Cardiac septum (tissue), 1 donor: ENCODE results near the gene SNRNP40. TPM values are rescaled to one million over a fixed set of nuclear protein-coding genes. Genes with fewer than 3 reads are reported as not detected.

ENCODE experiments used
- DNase-seq: peaks from one replicate; pipeline ENCODE4 v3.0.0-alpha.2; 2020; ENCODE audit warnings: low spot score
- intact Hi-C: fragments of 100-400 bp; cut with DNase I; formaldehyde crosslinking; loops from one replicate; pipeline ENCODE4 v1.14.0; 2022
- total RNA-seq: library from RNA; stranded (reverse); fragmentation: NEBNext Ultra II Directional; extraction: Animal tissue kit (Norgen Biotek cat#: 25700); gene quantifications from one replicate; pipeline ENCODE4 v1.2.1, GENCODE V29; 2021
- donor health status: DM: no; HTN: no; CAD: no.

The SNRNP40 gene
- total RNA-seq, 1 donor from 2014 or later, result 21.6 TPM

- DNase-seq, result no peak
- intact Hi-C loops, result no loop called here
These were observed 57.5 kb downstream of the SNRNP40 start for GRCh38 chr1:31238986-31239613.

GRCh38 chr1:31238612-31238985 is 58.0 kb downstream of the SNRNP40 start:
- intact Hi-C loops, result no loop called here
- no peak for DNase-seq

DNA sequence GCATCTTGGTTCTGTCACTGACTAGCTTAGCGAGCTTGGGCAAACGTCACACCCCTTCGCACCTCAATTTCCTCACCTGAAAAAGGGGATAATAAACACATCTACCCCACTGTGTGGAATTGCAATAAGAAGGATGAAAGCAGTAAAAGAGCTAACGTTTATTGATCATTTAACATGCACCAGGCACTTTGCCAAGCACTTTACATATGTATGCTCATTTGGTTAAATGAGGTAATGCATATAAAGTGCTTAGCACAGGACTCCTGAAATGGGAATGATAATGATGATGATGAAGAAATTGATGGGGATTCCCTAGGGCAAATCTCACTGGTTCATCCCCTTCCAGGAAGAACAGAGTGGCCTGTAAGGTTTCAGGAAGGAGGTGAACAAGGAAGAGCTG is 61.7 kb downstream of the SNRNP40 start:
- no peak for DNase-seq
- intact Hi-C loops, result no loop called here

GRCh38 chr1:31234123-31234708 is 62.4 kb downstream of the SNRNP40 start:
- intact Hi-C loops, result no loop called here
- no peak for DNase-seq

GRCh38 chr1:31232689-31233088 is 63.9 kb downstream of the SNRNP40 start:
- intact Hi-C loops, result no loop called here
- DNase-seq, result no peak

DNA sequence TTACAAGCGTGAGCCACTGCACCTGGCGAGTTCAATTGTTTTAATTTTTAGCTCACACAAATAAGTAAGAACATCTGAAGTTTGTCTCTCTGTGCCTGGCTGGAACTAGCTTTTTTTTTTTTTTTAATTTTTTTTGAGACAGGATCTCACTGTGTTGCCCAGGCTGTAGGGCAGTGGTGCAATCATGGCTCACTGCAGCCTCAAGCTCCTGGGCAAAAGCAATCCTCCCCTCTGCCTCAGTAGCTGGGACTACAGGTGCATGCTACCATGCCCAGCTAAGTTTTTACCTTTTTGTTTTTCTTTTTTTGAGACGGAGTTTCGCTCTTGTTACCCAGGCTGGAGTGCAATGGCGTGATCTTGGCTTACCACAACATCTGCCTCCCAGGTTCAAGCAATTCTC is 64.8 kb downstream of the SNRNP40 start:
- DNase-seq, result no peak
- intact Hi-C loops, result no loop called here

DNA sequence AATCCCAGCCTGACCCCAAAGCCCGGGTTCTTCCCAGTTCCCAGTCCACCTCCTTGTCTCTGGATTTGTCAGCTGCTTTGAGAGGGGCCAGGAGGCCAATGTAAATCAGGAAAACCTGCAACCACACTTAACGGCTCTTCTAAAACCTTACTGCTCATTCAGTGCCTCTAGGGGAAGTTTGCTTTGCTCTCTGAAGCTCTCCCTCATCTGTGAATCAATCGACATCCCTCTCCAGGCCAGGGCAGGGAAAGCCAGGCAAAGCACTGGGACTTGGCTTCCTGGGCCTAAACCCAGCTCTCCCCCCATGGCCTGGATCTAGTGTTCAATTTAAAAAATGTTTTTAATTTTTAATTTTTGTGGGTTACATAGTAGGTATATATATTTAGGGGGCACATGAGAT is 66.2 kb downstream of the SNRNP40 start:
- DNase-seq, result no peak
- intact Hi-C loops, result no loop called here

DNA sequence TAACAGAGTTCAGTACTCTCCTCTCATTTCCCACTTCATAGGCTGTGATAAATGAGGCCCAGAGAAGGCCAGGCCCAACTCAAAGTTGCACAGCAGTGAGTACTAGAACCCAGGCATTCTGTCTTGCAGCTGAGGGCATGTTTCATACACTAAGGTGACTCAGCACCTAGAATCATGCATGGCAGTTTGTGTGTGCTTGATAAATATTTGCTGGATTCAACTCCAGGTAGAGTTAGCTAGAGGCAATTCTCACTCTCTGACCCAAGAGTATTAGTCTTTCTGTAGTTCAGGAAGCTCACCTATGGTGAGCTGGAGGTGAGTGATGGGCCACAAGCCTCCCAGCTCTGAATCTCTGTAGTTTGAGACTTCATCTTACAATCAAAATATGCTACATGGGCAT is 67.6 kb downstream of the SNRNP40 start:
- no peak for DNase-seq
- intact Hi-C loops, result no loop called here

DNA sequence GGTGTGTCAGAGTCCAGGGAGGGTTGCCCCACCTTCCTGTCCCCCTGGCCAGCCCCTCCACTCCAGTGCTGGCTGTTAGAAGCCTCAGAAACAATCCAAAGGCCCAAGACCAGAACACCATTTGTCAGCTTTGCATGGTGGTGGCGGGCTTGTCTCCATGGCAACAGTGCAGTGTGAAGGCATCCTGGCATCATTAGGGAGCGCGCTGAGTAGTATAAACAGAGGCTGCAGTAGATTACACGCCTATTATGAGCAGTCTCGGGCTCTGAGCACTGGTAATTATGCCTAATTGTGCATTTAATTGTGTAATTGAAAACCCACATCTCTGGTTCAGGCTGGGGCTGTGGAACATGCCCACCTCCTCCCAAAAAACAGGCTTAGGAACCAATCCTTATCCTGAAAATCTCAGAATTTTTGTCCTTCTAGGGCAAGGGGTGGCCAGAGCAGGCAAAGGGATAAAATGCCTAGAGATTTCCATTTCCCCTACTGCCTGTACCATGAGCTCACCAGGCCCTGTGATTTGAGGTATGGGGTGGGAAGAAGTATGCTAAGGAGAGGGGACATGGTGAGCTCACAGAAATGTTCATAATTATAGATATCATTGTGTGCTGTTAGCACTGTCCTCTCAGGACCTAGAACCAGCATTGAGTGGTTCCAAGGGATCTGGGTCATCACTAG is 68.6 kb downstream of the SNRNP40 start:
- DNase-seq, result no peak
- intact Hi-C loops, result no loop called here

DNA sequence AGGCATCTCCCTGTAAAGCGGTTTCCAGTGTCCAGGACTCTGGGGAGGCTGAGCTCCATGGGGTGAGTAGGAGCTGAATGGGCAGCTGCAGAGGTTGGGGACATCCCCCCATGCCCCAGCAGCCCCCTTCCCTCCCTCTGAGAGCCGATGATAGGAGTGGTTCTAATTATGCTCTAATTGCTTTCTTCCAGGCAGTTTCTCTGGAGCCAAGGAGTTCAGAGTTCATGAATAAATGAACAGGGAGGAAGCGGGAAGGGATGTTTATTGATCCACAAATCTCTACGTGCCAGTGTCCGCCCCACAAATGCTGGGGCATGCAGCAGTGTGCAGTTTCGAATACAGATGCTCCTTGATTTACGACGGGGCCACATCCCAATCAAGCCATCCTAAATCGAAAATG is 72.5 kb downstream of the SNRNP40 start:
- DNase-seq, result no peak
- intact Hi-C loops, result no loop called here

GRCh38 chr1:31222176-31222575 is 74.4 kb downstream of the SNRNP40 start:
- DNase-seq, result no peak
- intact Hi-C loops, result no loop called here

- intact Hi-C loops, result no loop called here
- no peak for DNase-seq
These were observed 75.5 kb downstream of the SNRNP40 start for GRCh38 chr1:31221072-31221471.

DNA sequence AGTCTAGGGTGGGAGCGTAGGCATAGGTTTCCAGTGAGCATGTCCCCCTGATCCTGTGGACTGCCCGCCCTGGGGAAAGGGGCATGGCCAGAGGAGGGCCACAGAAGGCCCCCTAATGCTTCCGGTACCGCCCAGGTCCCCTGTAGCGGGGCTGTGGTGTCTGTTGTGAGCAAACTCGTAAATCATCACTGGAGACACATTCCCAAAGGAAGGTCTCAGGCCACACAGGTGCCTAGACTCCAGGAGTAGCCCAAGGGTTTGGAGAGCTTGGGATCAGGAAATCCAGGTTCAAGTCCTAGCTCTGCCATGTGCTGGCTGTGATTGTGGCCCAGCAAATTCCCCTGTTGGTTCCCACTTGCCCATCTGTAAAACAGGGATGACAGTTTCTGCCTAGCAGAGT is 77.1 kb downstream of the SNRNP40 start:
- no peak for DNase-seq
- intact Hi-C loops, result no loop called here

- intact Hi-C loops, result no loop called here
- no peak for DNase-seq
These were observed 77.9 kb downstream of the SNRNP40 start for GRCh38 chr1:31218705-31219104.

DNA sequence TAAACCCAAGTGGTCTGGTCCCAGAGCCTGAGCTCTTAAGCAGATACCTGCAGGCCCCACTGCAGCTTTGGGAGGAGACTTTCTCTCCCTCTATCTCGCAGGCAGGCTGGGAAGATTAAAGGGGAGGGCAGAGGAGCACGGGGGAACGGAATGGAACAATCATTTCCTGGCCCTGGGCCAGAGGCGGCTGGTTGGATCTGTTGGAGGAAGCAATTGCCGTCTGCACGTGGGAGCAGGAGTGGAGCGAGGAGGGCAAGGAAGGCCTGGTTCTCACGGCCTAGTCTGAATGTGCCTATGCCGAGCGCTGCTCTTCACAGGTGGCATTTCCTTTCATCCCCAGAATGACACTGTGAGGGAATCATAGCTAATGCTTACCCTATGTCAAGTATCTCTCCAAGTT is 80.6 kb downstream of the SNRNP40 start:
- intact Hi-C loops, result no loop called here
- peak; percentile 80 for DNase-seq

DNA sequence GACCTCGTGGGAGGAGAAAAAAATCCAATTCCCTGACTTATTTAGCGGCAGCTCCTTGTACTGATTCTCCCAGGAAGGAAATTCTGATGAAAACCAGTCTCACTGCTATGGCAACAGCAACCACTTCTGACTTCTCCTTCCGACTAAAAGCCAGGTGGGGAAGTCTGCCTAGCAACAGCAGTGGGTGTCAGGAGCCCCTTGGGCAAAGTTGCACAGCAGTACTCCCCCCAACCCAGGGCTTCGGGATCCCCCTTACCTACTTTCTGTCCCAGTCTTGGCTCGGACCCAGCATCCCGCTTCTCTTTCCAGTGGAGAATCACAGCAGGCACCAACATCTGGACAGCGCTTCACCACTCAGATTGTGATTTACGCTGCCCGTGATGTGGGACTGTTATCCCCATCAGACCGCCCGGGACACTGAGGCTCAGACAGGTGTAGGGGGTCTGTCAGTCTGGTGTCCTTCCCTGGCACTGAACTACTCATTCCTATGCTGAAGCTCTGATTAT is 81.5 kb downstream of the SNRNP40 start:
- DNase-seq, result no peak
- intact Hi-C loops, result no loop called here

- no peak for DNase-seq
- intact Hi-C loops, result no loop called here
These were observed 82.1 kb downstream of the SNRNP40 start for GRCh38 chr1:31214316-31215064.
